H1 (cell line): ENCODE measurements around the gene SH3YL1. TPM values are rescaled to one million over a fixed set of nuclear protein-coding genes. Genes with fewer than 3 reads are reported as not detected.

Experiments used
- CTCF ChIA-PET: fragments of 300-600 bp; sonication (Branson Sonifier 250); formaldehyde crosslinking; loops from one replicate; lab custom pipeline; 2021; ENCODE audit not compliant: partially characterized antibody; lab: Charles Lee
- POLR2A ChIA-PET: fragments of 300-600 bp; sonication (Branson Sonifier 250); formaldehyde crosslinking; loops from one replicate; lab custom pipeline; 2021; ENCODE audit warnings: inconsistent platforms; ENCODE audit not compliant: partially characterized antibody; lab: Charles Lee
- DNase-seq, 2 experiments: peaks; one replicate each; pipeline versions ENCODE4 v3.0.0 to v3.0.0-alpha.2; 2010 to 2022; ENCODE audit warnings: low spot score in 2 of 2, low read depth in 1 of 2, mixed read lengths in 1 of 2
- FAIRE-seq: peaks from 2 replicates; lab custom pipeline; 2011; peaks lifted over from hg19 to GRCh38; lab: Jason Lieb, UNC
- H2AFZ ChIP-seq: 2 replicates; pipeline ENCODE4 v1.8.1; 2012; ENCODE audit warnings: low read length, inconsistent platforms
- H2AK5ac ChIP-seq: 2 replicates; pipeline ENCODE4 v1.6.1; 2013; ENCODE audit warnings: low read depth, low read length
- H2BK120ac ChIP-seq: replicated peaks from 2 replicates; pipeline ENCODE3; 2013; ENCODE audit warnings: low read depth, low read length, inconsistent platforms
- H2BK12ac ChIP-seq: 2 replicates; pipeline ENCODE4 v1.6.1; 2013; ENCODE audit warnings: low read depth, low read length
- H2BK15ac ChIP-seq: 2 replicates; pipeline ENCODE4 v1.6.1; 2013; ENCODE audit warnings: low read length
- H2BK20ac ChIP-seq: 2 replicates; pipeline ENCODE4 v1.6.1; 2013; ENCODE audit warnings: low read length
- H2BK5ac ChIP-seq: 2 replicates; pipeline ENCODE4 v1.6.1; 2013; ENCODE audit warnings: low read depth, low read length
- H3K14ac ChIP-seq: 2 replicates; pipeline ENCODE4 v1.6.1; 2013; ENCODE audit warnings: inconsistent platforms; ENCODE audit not compliant: insufficient read length
- H3K18ac ChIP-seq: 2 replicates; pipeline ENCODE4 v1.6.1; 2013; ENCODE audit warnings: low read length; ENCODE audit errors: extremely low read depth
- H3K23ac ChIP-seq: 2 replicates; pipeline ENCODE4 v1.6.1; 2013; ENCODE audit warnings: inconsistent platforms; ENCODE audit not compliant: insufficient read length
- H3K23me2 ChIP-seq: 2 replicates; pipeline ENCODE4 v1.6.1; 2013; ENCODE audit warnings: low read depth, low read length
- H3K27ac ChIP-seq: 2 replicates; pipeline ENCODE4 v1.6.1; 2011; ENCODE audit warnings: low read depth, low read length, inconsistent platforms
- H3K27me3 ChIP-seq, 4 experiments: replicated peaks in 1 of 4; 1 replicate in 1 of 4; 2 replicates in 3 of 4; pipeline versions ENCODE4 v1.6.1 to v1.8.1; 2011 to 2013; ENCODE audit warnings: low read length in 3 of 4, mild to moderate bottlenecking in 3 of 4, inconsistent platforms in 2 of 4, mixed read lengths in 2 of 4, moderate library complexity in 1 of 4; ENCODE audit not compliant: control insufficient read depth in 3 of 4, insufficient read depth in 3 of 4; ENCODE audit errors: extremely low read depth in 1 of 4
- H3K36me3 ChIP-seq, 4 experiments: 2 replicates each; pipeline versions ENCODE4 v1.6.1 to v1.8.1; 2011 to 2013; ENCODE audit warnings: mild to moderate bottlenecking in 4 of 4, low read length in 3 of 4, moderate library complexity in 2 of 4, control low read depth in 1 of 4, inconsistent platforms in 1 of 4; ENCODE audit not compliant: insufficient read depth in 4 of 4, control insufficient read depth in 2 of 4
- H3K4ac ChIP-seq: replicated peaks from 2 replicates; pipeline ENCODE3; 2013; ENCODE audit warnings: low read length, low read depth, mixed read lengths, inconsistent platforms; ENCODE audit not compliant: insufficient read length
- H3K4me1 ChIP-seq, 4 experiments: replicated peaks in 1 of 4; 1 replicate in 1 of 4; 2 replicates in 3 of 4; pipeline versions ENCODE4 v1.6.1 to v1.8.1; 2011 to 2013; ENCODE audit warnings: low read length in 3 of 4, inconsistent platforms in 2 of 4, mixed read lengths in 1 of 4; ENCODE audit not compliant: insufficient read depth in 4 of 4, control insufficient read depth in 3 of 4
- H3K4me2 ChIP-seq, 2 experiments: 2 replicates each; pipeline versions ENCODE4 v1.6.1 to v1.8.1; 2011 to 2013; ENCODE audit warnings: low read depth in 2 of 2, low read length in 2 of 2, control low read depth in 1 of 2, inconsistent platforms in 1 of 2, mild to moderate bottlenecking in 1 of 2; ENCODE audit not compliant: insufficient read depth in 1 of 2
- H3K4me3 ChIP-seq, 4 experiments: fragments of 200-600, 300-600 bp in 1 of 4; sonication (generic), shearing (Covaris generic), sonication (Bioruptor Twin) in 1 of 4; 2 replicates each; pipeline versions ENCODE4 v1.5.1 to v1.8.1; 2011 to 2016; ENCODE audit warnings: low read length in 4 of 4, low read depth in 3 of 4, control low read depth in 2 of 4, inconsistent platforms in 2 of 4, mild to moderate bottlenecking in 2 of 4, mixed read lengths in 1 of 4, moderate library complexity in 1 of 4; ENCODE audit not compliant: insufficient read depth in 2 of 4; ENCODE audit errors: extremely low read depth in 1 of 4
- H3K56ac ChIP-seq: replicated peaks from 2 replicates; pipeline ENCODE3; 2013; ENCODE audit warnings: low read depth, mild to moderate bottlenecking, mixed read lengths, low read length, inconsistent platforms; ENCODE audit not compliant: insufficient read length
- H3K79me1 ChIP-seq: 2 replicates; pipeline ENCODE4 v1.6.1; 2013; ENCODE audit warnings: low read depth, low read length, control low read depth
- H3K79me2 ChIP-seq, 2 experiments: 2 replicates each; pipeline versions ENCODE4 v1.6.1 to v1.8.1; 2012 to 2013; ENCODE audit warnings: low read length in 2 of 2, mild to moderate bottlenecking in 2 of 2, inconsistent platforms in 1 of 2; ENCODE audit not compliant: insufficient read depth in 2 of 2, control insufficient read depth in 1 of 2
- H3K9ac ChIP-seq, 4 experiments: replicated peaks in 1 of 4; 1 replicate in 1 of 4; 2 replicates in 3 of 4; pipeline versions ENCODE4 v1.6.1 to v1.8.1; 2011 to 2013; ENCODE audit warnings: low read depth in 3 of 4, low read length in 3 of 4, control low read depth in 2 of 4, mild to moderate bottlenecking in 2 of 4, moderate library complexity in 2 of 4, inconsistent platforms in 1 of 4; ENCODE audit errors: extremely low read depth in 1 of 4
- H3K9me3 ChIP-seq, 2 experiments: 2 replicates each; pipeline versions ENCODE4 v1.6.1 to v1.8.1; 2012 to 2013; ENCODE audit warnings: mild to moderate bottlenecking in 2 of 2, moderate library complexity in 2 of 2, control low read depth in 1 of 2, inconsistent platforms in 1 of 2, low read depth in 1 of 2, low read length in 1 of 2, mixed read lengths in 1 of 2; ENCODE audit not compliant: insufficient read depth in 2 of 2
- H4K20me1 ChIP-seq, 2 experiments: replicated peaks in 1 of 2; 2 replicates each; pipeline versions ENCODE3 to v1.8.1; 2011 to 2013; ENCODE audit warnings: inconsistent platforms in 2 of 2, low read length in 2 of 2, mild to moderate bottlenecking in 1 of 2; ENCODE audit not compliant: insufficient read depth in 2 of 2, control insufficient read depth in 1 of 2
- H4K5ac ChIP-seq: 2 replicates; pipeline ENCODE4 v1.6.1; 2013; ENCODE audit warnings: low read length, low read depth, mixed read lengths, inconsistent platforms; ENCODE audit not compliant: insufficient read length
- H4K8ac ChIP-seq: 2 replicates; pipeline ENCODE4 v1.8.0; 2013; ENCODE audit warnings: mild to moderate bottlenecking, moderate library complexity, low read length, inconsistent platforms; ENCODE audit not compliant: insufficient read depth; ENCODE audit errors: extremely low read depth
- H4K91ac ChIP-seq: replicated peaks from 2 replicates; pipeline ENCODE3; 2013; ENCODE audit warnings: low read length, mixed read lengths, inconsistent platforms; ENCODE audit not compliant: insufficient read length
- HDAC2 ChIP-seq, 2 experiments: fragments of 300-600 bp in 1 of 2; sonication (generic) in 1 of 2; IDR thresholded peaks; 2 replicates each; pipeline ENCODE4 v1.6.1; 2011 to 2012; ENCODE audit warnings: low read depth in 2 of 2, low read length in 2 of 2, mild to moderate bottlenecking in 2 of 2, moderate library complexity in 2 of 2, borderline replicate concordance in 1 of 2, inconsistent platforms in 1 of 2
- HDAC6 ChIP-seq: IDR thresholded peaks from one replicate; pipeline ENCODE4 v1.7.1; 2012; ENCODE audit warnings: low read depth, mild to moderate bottlenecking, inconsistent platforms, low read length, moderate library complexity
- SIN3A ChIP-seq, 2 experiments: IDR thresholded peaks in 1 of 2; conservative IDR thresholded peaks in 1 of 2; 2 replicates each; pipeline ENCODE4 v1.6.1; 2011 to 2012; ENCODE audit warnings: low read length in 2 of 2, improper control_type of control experiment in 1 of 2, low read depth in 1 of 2, mild to moderate bottlenecking in 1 of 2
- WGBS, 2 experiments: shearing (Covaris generic) in 1 of 2; methylation state at CpG; one replicate each; pipeline versions ENCODE4 v1.1.6 to v1.1.7; 2013 to 2015; ENCODE audit warnings: low lambda C conversion rate in 2 of 2, mixed read lengths in 2 of 2, inconsistent platforms in 1 of 2, low coverage in 1 of 2, missing lambda C conversion rate in 1 of 2; ENCODE audit not compliant: insufficient replicate concordance in 2 of 2, insufficient coverage in 1 of 2, insufficient read length in 1 of 2; ENCODE audit errors: extremely low coverage in 1 of 2, missing lambda C conversion rate in 1 of 2; 5-methylcytosine and 5-hydroxymethylcytosine counted together
- polyA plus RNA-seq, 7 experiments: library from polyadenylated mRNA; depleted of rRNA in 3 of 7; stranded (reverse) in 5 of 7; unstranded in 2 of 7; fragments of >200 nt in 5 of 7; fragments of 200-250 nt in 2 of 7; gene quantifications; 1 replicate in 5 of 7; 2 replicates in 1 of 7; 4 replicates in 1 of 7; pipeline versions ENCODE4 v1.2.1 to v1.2.3, GENCODE V29; 2011 to 2013; ENCODE audit warnings: missing spikeins in 2 of 7, mixed read lengths in 2 of 7
- total RNA-seq: library from RNA; stranded (reverse); fragmentation: NEBNext Ultra II Directional; extraction: Animal tissue kit (Norgen Biotek cat#: 25700); gene quantifications from 2 replicates; pipeline ENCODE4 v1.2.1, GENCODE V29; 2021

Gene SH3YL1
- total and polyA plus RNA-seq, 2 of the 8 experiments (the other 6 are each of a cell fraction or from before 2014, with no cell fraction given): 13.6 to 37.2 TPM

DNA sequence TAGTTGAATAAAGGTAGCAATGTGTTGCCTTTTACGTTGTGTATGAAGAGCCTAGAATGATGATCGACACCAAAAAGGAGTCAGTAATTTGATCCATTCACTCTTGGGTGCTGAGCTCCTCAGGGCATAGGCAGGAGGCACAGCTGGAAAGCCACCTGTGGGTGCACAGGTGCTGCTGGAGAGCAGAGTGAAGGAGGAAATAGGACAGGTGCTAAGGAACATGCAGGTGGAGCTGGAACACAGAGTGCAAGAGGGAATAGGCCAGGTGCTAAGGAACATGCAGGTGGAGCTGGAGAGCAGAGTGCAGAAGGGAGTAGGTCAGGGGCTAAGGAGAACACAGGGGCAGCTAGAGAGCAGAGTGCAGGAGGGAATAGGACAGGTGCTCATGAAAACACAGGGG, 86.1 kb downstream of the SH3YL1 start:
- CTCF ChIA-PET: interaction anchor here (0.9 to 1.2 kb wide), 4 partner anchors 13 to 113 kb away, joined by 3 to 4 read pairs (median 3); no protein-coding TSS in a partner anchor
- no peak overlapping the region for H2AFZ ChIP-seq
- no peak overlapping the region for H4K91ac ChIP-seq
- no peak overlapping the region for H3K4me3 ChIP-seq
- H3K23me2 ChIP-seq: no peaks in the 10 kb centered on the region
- no peaks in the 10 kb centered on the region for H4K20me1 ChIP-seq
- POLR2A ChIA-PET: no interaction called here
- no peak overlapping the region for H2BK12ac ChIP-seq
- TF ChIP-seq HDAC2 (IDR thresholded peaks at IDR 0.05; ENCODE audit: borderline replicate concordance in 1 of 2, low read depth in 2 of 2, low read length in 2 of 2) (no peak), HDAC6 (no peak), SIN3A (conservative IDR thresholded peaks at IDR 0.05 in 1 of 2, IDR thresholded peaks at IDR 0.05 in 1 of 2; ENCODE audit: low read depth in 1 of 2, low read length in 2 of 2) (no peak)
- FAIRE-seq (no peak), DNase-seq (no peak)
- no peak overlapping the region for H3K18ac ChIP-seq
- no peaks in the 10 kb centered on the region; a peak in 2 of 8 replicates for H3K36me3 ChIP-seq
- no peak overlapping the region for H3K4me2 ChIP-seq
- H4K8ac ChIP-seq: no peak overlapping the region; the same call in 1 of the 2 replicates
- no peaks in the 10 kb centered on the region for H3K4me1 ChIP-seq
- no peak overlapping the region for H2AK5ac ChIP-seq
- H4K5ac ChIP-seq: no peak overlapping the region
- no peak overlapping the region for H2BK20ac ChIP-seq
- no peak overlapping the region for H3K56ac ChIP-seq
- no peak overlapping the region for H2BK120ac ChIP-seq
- no peaks in the 10 kb centered on the region for H3K79me1 ChIP-seq
- H3K27ac ChIP-seq: no peak overlapping the region
- no peak overlapping the region for H2BK15ac ChIP-seq
- no peak overlapping the region for H3K14ac ChIP-seq
- peaks cover 10 to 11% of the 10 kb centered on the region in 2 experiments; a peak in 2 of 4 replicates for H3K9me3 ChIP-seq
- no peaks in the 10 kb centered on the region for H3K27me3 ChIP-seq
- 93% methylated on average over 2 of the region's 2 CpGs; no CpG with 5 or more reads in 1 of the 2 experiments for WGBS, 2 experiments
- no peaks in the 10 kb centered on the region for H3K79me2 ChIP-seq
- H3K4ac ChIP-seq: no peak overlapping the region
- no peak overlapping the region for H3K9ac ChIP-seq
- no peak overlapping the region for H3K23ac ChIP-seq
- no peak overlapping the region for H2BK5ac ChIP-seq
